Measurements from ENCODE around the gene COL4A2. TPM values are rescaled to one million over a fixed set of nuclear protein-coding genes. Genes with fewer than 3 reads are reported as not detected.

Gene COL4A2
- total RNA-seq, 3 donors from 2014 or later (not counting 1 experiment from before 2014, with no cell fraction given) = not detected

- WGBS (ENCODE audit: insufficient coverage) = 71% methylated on average over 11 of the region's 11 CpGs
- intact Hi-C loops (cut with micrococcal nuclease) = no loop called here
- no peaks in the 10 kb centered on the region for H3K36me3 ChIP-seq (ENCODE audit: control insufficient read depth, insufficient read depth, low read length)
- ATAC-seq = no peak
- no peak for DNase-seq
- no peak overlapping the region for H3K4me3 ChIP-seq (ENCODE audit: low read length)
- Mint-ChIP-seq H3K36me3 (no peaks in the 10 kb centered on the region), H3K27me3 (ENCODE audit: low read depth in 2 of 2) (peaks cover 12 to 51% of the 10 kb centered on the region in 2 donors), H3K27ac (no peak overlapping the region), H3K9me3 (no peaks in the 10 kb centered on the region), H3K4me1 (no peaks in the 10 kb centered on the region), H3K4me3 (no peak overlapping the region)
- no peaks in the 10 kb centered on the region for H3K27me3 ChIP-seq (ENCODE audit: control insufficient read depth, insufficient read depth, low read length)
- no peaks in the 10 kb centered on the region for H3K4me1 ChIP-seq (ENCODE audit: control insufficient read depth, insufficient read depth, low read length)
- TF ChIP-seq CTCF (IDR thresholded peaks at IDR 0.05) = no peak
- H3K9me3 ChIP-seq (ENCODE audit: control insufficient read depth, insufficient read depth, low read length) = no peaks in the 10 kb centered on the region
- H3K27ac ChIP-seq (ENCODE audit: low read length) = no peak overlapping the region
Observed at GRCh38 chr13:110262508-110263291, 44.4 kb upstream of the COL4A2 start.

- 98% methylated on average over 3 of the region's 5 CpGs for WGBS (ENCODE audit: insufficient coverage)
- no peaks in the 10 kb centered on the region for H3K4me1 Mint-ChIP-seq
- intact Hi-C loops (cut with micrococcal nuclease) = no loop called here
- no peaks in the 10 kb centered on the region for H3K36me3 ChIP-seq (ENCODE audit: control insufficient read depth, insufficient read depth, low read length)
- no peaks in the 10 kb centered on the region for H3K9me3 Mint-ChIP-seq
- H3K27ac Mint-ChIP-seq = no peak overlapping the region
- H3K9me3 ChIP-seq (ENCODE audit: control insufficient read depth, insufficient read depth, low read length) = no peaks in the 10 kb centered on the region
- H3K4me1 ChIP-seq (ENCODE audit: control insufficient read depth, insufficient read depth, low read length) = no peaks in the 10 kb centered on the region
- no peak overlapping the region for H3K27ac ChIP-seq (ENCODE audit: low read length)
- no peaks in the 10 kb centered on the region for H3K27me3 ChIP-seq (ENCODE audit: control insufficient read depth, insufficient read depth, low read length)
- no peak overlapping the region for H3K4me3 Mint-ChIP-seq
- H3K36me3 Mint-ChIP-seq = no peaks in the 10 kb centered on the region
- peaks cover 12 to 51% of the 10 kb centered on the region in 2 donors for H3K27me3 Mint-ChIP-seq (ENCODE audit: low read depth in 2 of 2)
- no peak for TF ChIP-seq CTCF (IDR thresholded peaks at IDR 0.05)
- ATAC-seq (no peak), DNase-seq (no peak)
- no peak overlapping the region for H3K4me3 ChIP-seq (ENCODE audit: low read length)
Observed at GRCh38 chr13:110263404-110263803, 43.7 kb upstream of the COL4A2 start.

GRCh38 chr13:110263888-110264287 is 43.2 kb upstream of the COL4A2 start:
- Histone ChIP-seq H3K9me3 (ENCODE audit: control insufficient read depth, insufficient read depth, low read length) (no peaks in the 10 kb centered on the region), H3K36me3 (ENCODE audit: control insufficient read depth, insufficient read depth, low read length) (no peaks in the 10 kb centered on the region), H3K27me3 (ENCODE audit: control insufficient read depth, insufficient read depth, low read length) (no peaks in the 10 kb centered on the region), H3K4me1 (ENCODE audit: control insufficient read depth, insufficient read depth, low read length) (no peaks in the 10 kb centered on the region), H3K4me3 (ENCODE audit: low read length) (no peak overlapping the region), H3K27ac (ENCODE audit: low read length) (no peak overlapping the region)
- no peaks in the 10 kb centered on the region for H3K36me3 Mint-ChIP-seq
- intact Hi-C loops (cut with micrococcal nuclease) = no loop called here
- H3K4me3 Mint-ChIP-seq = no peak overlapping the region
- no peak for DNase-seq
- no peak for ATAC-seq
- WGBS (ENCODE audit: insufficient coverage) = 83% methylated on average over 5 of the region's 5 CpGs
- peaks cover 12 to 49% of the 10 kb centered on the region in 2 donors for H3K27me3 Mint-ChIP-seq (ENCODE audit: low read depth in 2 of 2)
- TF ChIP-seq CTCF (IDR thresholded peaks at IDR 0.05) = no peak
- H3K4me1 Mint-ChIP-seq = no peaks in the 10 kb centered on the region
- no peak overlapping the region for H3K27ac Mint-ChIP-seq
- no peaks in the 10 kb centered on the region for H3K9me3 Mint-ChIP-seq

Measured in natural killer cell (primary cell).